CD4-positive, alpha-beta T cell treated with Interleukin-2 at 100 ng/mL for 4 hours (primary cell): ENCODE data around the gene TMEM121.
"Not testable (repeated sequence)": the region's sequence is repeated elsewhere in the genome, so short reads cannot be mapped to it uniquely, and the experiment has no call there.

Experiments
- DNase-seq: peaks from one replicate; pipeline ENCODE4 v3.0.0-alpha.2; 2020; ENCODE audit warnings: low spot score

The TMEM121 gene

GRCh38 chr14:105570482-105570881 lies 44.1 kb downstream of the TMEM121 start:
- no peak for DNase-seq

GRCh38 chr14:105571181-105571951 lies 45.0 kb downstream of the TMEM121 start:
- not testable (repeated sequence) for DNase-seq

DNA sequence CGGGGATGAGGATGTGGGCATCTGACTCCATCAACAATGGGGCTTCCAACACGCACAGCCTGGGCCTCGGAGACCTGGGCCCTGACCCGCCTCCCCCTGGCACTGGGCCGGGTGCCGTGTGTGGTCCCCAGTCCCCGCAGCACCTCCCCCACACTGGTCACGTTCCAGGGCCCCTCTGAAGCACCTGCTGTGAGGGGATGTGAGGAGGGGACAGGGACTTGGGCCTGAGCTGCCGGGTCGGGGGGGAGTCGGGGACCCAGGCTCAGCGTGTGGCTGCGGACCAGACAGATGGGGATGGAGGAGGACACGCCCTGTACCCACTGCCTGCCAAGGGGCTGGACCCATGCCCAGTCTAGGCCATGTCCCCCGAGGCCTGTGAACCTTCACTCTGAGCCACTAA lies 45.7 kb downstream of the TMEM121 start:
- not testable (repeated sequence) for DNase-seq

GRCh38 chr14:105573841-105574240 lies 47.5 kb downstream of the TMEM121 start:
- DNase-seq = not testable (repeated sequence)

DNA sequence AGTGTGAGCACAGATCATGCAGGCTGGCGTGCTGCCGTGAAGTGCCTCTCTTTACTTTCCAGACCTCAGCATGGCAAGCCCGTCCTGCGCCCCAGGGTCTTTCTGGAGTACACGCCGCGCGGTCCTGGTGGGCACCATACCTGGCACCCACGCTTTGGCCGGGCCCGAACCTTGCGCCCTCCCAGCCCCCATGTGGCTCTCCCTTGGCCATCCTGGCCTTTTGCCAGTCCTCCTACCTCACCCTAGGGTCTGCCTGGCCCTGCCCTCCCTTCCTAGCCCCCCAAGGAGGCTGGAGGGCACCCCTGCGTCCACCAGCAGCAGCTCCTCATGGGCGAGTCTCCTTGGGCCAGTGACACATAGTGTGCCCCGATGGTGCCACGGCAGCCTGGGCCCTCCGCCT lies 48.0 kb downstream of the TMEM121 start:
- DNase-seq = not testable (repeated sequence)

- DNase-seq = not testable (repeated sequence)
Measured at GRCh38 chr14:105575016-105575700, 48.8 kb downstream of the TMEM121 start.

GRCh38 chr14:105576525-105577088 lies 50.2 kb downstream of the TMEM121 start:
- no peak for DNase-seq

- DNase-seq = no peak
Measured at GRCh38 chr14:105577314-105577861, 51.0 kb downstream of the TMEM121 start.

DNA sequence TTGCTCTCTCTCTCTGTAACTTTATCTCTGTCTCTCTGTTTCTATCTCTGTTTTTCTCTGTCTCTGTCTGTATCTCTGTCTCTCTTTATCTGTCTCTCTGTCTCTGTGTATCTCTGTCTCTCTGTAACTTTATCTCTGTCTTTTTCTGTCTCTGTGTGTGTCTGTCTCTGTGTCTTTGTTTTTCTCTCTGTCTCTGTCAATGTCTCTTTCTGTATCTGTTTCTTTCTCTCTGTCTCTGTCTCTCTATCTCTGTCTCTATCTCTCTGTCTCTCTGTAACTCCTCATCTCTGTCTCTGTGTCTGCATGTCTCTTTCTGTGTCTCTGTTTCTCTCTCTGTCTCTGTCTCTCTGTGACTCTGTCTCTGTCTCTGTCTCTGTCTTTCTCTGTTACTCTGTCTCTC lies 51.7 kb downstream of the TMEM121 start:
- DNase-seq = no peak

- not testable (repeated sequence) for DNase-seq
Measured at GRCh38 chr14:105579221-105579620, 52.8 kb downstream of the TMEM121 start.
